Osteocyte (in vitro differentiated cells): ENCODE measurements around the gene CREB5. TPM values are rescaled to one million over a fixed set of nuclear protein-coding genes. Genes with fewer than 3 reads are reported as not detected.
A peak's percentile ranks its signal among the peaks of the same experiment; 100 is the strongest.

Experiments used
- DNase-seq: peaks from one replicate; pipeline ENCODE4 v3.0.0; 2021; ENCODE audit warnings: mixed read lengths; ENCODE audit not compliant: unreplicated experiment; ENCODE audit errors: extremely low spot score
- H3K27ac Mint-ChIP-seq: one replicate; pipeline ENCODE4 v1.8.0; 2021; ENCODE audit warnings: mild to moderate bottlenecking, mixed read lengths; ENCODE audit not compliant: unreplicated experiment
- H3K27me3 Mint-ChIP-seq: one replicate; pipeline ENCODE4 v1.8.0; 2021; ENCODE audit warnings: mixed read lengths; ENCODE audit not compliant: unreplicated experiment
- H3K36me3 Mint-ChIP-seq: one replicate; pipeline ENCODE4 v1.8.0; 2021; ENCODE audit warnings: mixed read lengths; ENCODE audit not compliant: unreplicated experiment
- H3K4me1 Mint-ChIP-seq: one replicate; pipeline ENCODE4 v1.8.0; 2021; ENCODE audit warnings: mixed read lengths; ENCODE audit not compliant: unreplicated experiment
- H3K4me3 Mint-ChIP-seq: one replicate; pipeline ENCODE4 v1.8.0; 2021; ENCODE audit warnings: mild to moderate bottlenecking, moderate library complexity, mixed read lengths; ENCODE audit not compliant: unreplicated experiment
- H3K9me3 Mint-ChIP-seq: one replicate; pipeline ENCODE4 v1.8.0; 2021; ENCODE audit warnings: mixed read lengths; ENCODE audit not compliant: unreplicated experiment
- total RNA-seq: library from RNA; stranded (reverse); gene quantifications from 2 replicates; pipeline ENCODE4 v1.2.1, GENCODE V29; 2021
- TF ChIP-seq, protein P1 (sequence below): fragments of 200-600 bp; sonication (generic); IDR thresholded peaks from 2 replicates; pipeline ENCODE4 v1.5.0; 2021; ENCODE audit warnings: antibody characterized with exemption, mild to moderate bottlenecking, moderate library complexity

CREB5 gene
- total RNA-seq, 1 donor from 2014 or later: 7.5 TPM

DNA sequence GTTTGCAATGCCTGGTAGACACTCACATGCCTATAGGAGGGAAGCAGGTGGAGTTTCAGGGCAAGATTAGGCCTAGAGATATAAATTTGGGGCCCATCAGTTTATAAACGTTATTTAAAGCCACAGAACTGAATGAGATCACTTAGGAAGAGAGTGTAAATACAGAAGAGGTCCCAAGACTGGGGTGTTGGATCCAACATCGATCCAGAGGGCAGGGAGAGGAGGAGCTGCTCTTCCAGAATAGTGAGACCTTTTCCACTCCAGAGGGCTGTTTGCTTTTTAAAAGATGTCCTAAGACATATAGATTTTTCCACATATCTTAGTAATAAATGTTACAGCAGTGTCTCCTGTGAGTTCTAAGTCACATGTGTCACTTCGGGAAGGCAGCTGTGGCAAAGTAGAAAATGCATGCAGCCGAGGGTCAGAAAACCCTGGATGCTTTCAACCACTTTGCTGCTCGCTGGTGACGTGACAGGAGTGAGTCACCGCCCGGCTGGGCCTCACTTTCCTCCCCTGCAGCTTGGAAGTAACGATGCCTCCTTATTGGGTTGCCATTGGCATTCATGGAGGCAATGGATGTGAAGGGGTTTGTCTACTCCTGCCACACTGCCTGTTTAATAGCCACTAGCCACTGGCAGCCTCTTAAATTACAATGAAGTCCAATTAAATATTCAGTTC lies 450.4 kb downstream of the CREB5 start:
- TF ChIP-seq, protein P1, sequence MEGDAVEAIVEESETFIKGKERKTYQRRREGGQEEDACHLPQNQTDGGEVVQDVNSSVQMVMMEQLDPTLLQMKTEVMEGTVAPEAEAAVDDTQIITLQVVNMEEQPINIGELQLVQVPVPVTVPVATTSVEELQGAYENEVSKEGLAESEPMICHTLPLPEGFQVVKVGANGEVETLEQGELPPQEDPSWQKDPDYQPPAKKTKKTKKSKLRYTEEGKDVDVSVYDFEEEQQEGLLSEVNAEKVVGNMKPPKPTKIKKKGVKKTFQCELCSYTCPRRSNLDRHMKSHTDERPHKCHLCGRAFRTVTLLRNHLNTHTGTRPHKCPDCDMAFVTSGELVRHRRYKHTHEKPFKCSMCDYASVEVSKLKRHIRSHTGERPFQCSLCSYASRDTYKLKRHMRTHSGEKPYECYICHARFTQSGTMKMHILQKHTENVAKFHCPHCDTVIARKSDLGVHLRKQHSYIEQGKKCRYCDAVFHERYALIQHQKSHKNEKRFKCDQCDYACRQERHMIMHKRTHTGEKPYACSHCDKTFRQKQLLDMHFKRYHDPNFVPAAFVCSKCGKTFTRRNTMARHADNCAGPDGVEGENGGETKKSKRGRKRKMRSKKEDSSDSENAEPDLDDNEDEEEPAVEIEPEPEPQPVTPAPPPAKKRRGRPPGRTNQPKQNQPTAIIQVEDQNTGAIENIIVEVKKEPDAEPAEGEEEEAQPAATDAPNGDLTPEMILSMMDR: no peak
- DNase-seq: no peak

DNA sequence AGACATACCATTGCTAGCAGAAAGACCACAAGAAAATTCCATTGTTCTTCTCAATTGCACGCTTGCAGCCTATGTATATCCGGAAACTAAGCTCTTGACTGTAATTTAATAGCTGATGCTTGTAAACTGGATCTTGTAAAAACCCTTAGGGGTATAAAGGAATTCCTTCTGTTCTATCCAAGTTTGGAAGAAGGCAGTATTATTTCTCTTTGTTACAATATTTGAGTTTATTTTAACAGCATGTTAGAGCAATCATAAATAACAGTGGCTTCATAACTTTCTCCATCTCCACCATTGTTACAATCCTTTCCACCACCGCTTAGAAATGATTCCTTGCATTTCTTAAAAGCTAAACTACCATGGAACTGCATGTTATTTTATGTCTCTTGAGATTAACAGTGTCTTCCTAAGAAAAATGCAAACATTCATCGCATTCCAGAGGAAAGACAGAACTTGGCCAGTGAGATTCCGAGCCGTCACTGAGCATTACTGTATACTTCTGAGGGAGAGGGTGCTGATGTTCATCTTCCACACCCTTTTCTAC lies 453.4 kb downstream of the CREB5 start:
- DNase-seq: no peak
- Mint-ChIP-seq H3K4me1 (peaks cover 46% of the 10 kb centered on the region), H3K36me3 (no peaks in the 10 kb centered on the region), H3K27ac (peak overlapping the region; percentile 87), H3K27me3 (no peaks in the 10 kb centered on the region), H3K9me3 (no peaks in the 10 kb centered on the region), H3K4me3 (no peak overlapping the region)
- TF ChIP-seq, protein P1: no peak

More for the DNA sequence above, 450.4 kb downstream of the CREB5 start:
- Mint-ChIP-seq H3K4me3 (no peak overlapping the region), H3K27ac (peak overlapping the region; percentile 25), H3K36me3 (no peaks in the 10 kb centered on the region), H3K4me1 (peaks cover 45% of the 10 kb centered on the region), H3K27me3 (peaks cover 2% of the 10 kb centered on the region), H3K9me3 (no peaks in the 10 kb centered on the region)

DNA sequence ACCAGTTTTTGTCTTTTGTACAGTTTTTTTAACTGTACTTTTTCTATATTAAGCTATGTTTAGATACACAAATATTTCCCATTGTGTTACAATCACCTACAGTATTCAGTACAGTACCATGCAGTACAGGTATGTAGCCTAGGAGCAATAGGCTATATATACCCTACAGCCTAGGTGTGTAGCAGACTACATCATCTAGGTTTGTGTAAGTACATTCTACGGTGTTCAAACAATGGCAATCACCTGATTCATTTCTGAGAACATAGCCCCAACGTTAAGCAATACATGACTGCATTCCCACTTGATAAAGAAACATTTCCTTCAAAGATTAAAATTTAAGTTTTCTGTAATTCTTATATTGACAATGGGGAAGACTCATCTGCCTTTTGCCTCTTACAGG lies 456.4 kb downstream of the CREB5 start:
- Mint-ChIP-seq H3K36me3 (no peaks in the 10 kb centered on the region), H3K27me3 (no peaks in the 10 kb centered on the region), H3K9me3 (no peaks in the 10 kb centered on the region), H3K27ac (no peak overlapping the region), H3K4me3 (no peak overlapping the region), H3K4me1 (peaks cover 33% of the 10 kb centered on the region)
- no peak for DNase-seq
- TF ChIP-seq, protein P1: no peak

GRCh38 chr7:28871077-28871476 lies 458.8 kb downstream of the CREB5 start:
- Mint-ChIP-seq H3K27ac (no peak overlapping the region), H3K4me3 (no peak overlapping the region), H3K36me3 (no peaks in the 10 kb centered on the region), H3K9me3 (no peaks in the 10 kb centered on the region), H3K27me3 (no peaks in the 10 kb centered on the region), H3K4me1 (peaks cover 13% of the 10 kb centered on the region)
- TF ChIP-seq, protein P1: no peak
- no peak for DNase-seq

GRCh38 chr7:28871631-28872030 lies 459.3 kb downstream of the CREB5 start:
- no peaks in the 10 kb centered on the region for H3K9me3 Mint-ChIP-seq
- TF ChIP-seq, protein P1: no peak
- H3K27me3 Mint-ChIP-seq: no peaks in the 10 kb centered on the region
- DNase-seq: no peak
- H3K36me3 Mint-ChIP-seq: no peaks in the 10 kb centered on the region
- no peak overlapping the region for H3K4me3 Mint-ChIP-seq
- H3K27ac Mint-ChIP-seq: no peak overlapping the region
- H3K4me1 Mint-ChIP-seq: peaks cover 7% of the 10 kb centered on the region
